NCI-H446 (cell line): Measurements from ENCODE around the gene ADAMTS17.

Experiments
- DNase-seq, 2 experiments: peaks; one replicate each; lab custom pipeline; 2025; lab: John Stamatoyannopoulos, UW

The ADAMTS17 gene

GRCh38 chr15:100224206-100225185 lies 117.3 kb downstream of the ADAMTS17 start:
- no peak for DNase-seq

- DNase-seq: no peak
Observed at GRCh38 chr15:100222349-100222715, 119.4 kb downstream of the ADAMTS17 start.

- no peak for DNase-seq
Observed at GRCh38 chr15:100221471-100222348, 120.1 kb downstream of the ADAMTS17 start.

- DNase-seq: no peak
Observed at GRCh38 chr15:100220058-100220768, 121.6 kb downstream of the ADAMTS17 start.

GRCh38 chr15:100218434-100218833 lies 123.3 kb downstream of the ADAMTS17 start:
- DNase-seq: no peak

GRCh38 chr15:100216182-100216581 lies 125.6 kb downstream of the ADAMTS17 start:
- DNase-seq: no peak

GRCh38 chr15:100215843-100216169 lies 126.0 kb downstream of the ADAMTS17 start:
- DNase-seq: no peak

- no peak for DNase-seq
Observed at GRCh38 chr15:100215031-100215842, 126.5 kb downstream of the ADAMTS17 start.

- DNase-seq: no peak
Observed at GRCh38 chr15:100211855-100212850, 129.6 kb downstream of the ADAMTS17 start.

GRCh38 chr15:100210338-100210737 lies 131.4 kb downstream of the ADAMTS17 start:
- DNase-seq: no peak

- DNase-seq: no peak
Observed at GRCh38 chr15:100208921-100209603, 132.7 kb downstream of the ADAMTS17 start.

- DNase-seq: no peak
Observed at GRCh38 chr15:100207053-100207452, 134.7 kb downstream of the ADAMTS17 start.

- no peak for DNase-seq
Observed at GRCh38 chr15:100206643-100207042, 135.1 kb downstream of the ADAMTS17 start.

GRCh38 chr15:100205549-100206295 lies 136.1 kb downstream of the ADAMTS17 start:
- no peak for DNase-seq

GRCh38 chr15:100204771-100205170 lies 137.0 kb downstream of the ADAMTS17 start:
- no peak for DNase-seq

GRCh38 chr15:100204211-100204610 lies 137.6 kb downstream of the ADAMTS17 start:
- DNase-seq: no peak

GRCh38 chr15:100202309-100202960 lies 139.3 kb downstream of the ADAMTS17 start:
- no peak for DNase-seq
